Measurements from ENCODE around the gene ABCA7.

ABCA7 gene

DNA sequence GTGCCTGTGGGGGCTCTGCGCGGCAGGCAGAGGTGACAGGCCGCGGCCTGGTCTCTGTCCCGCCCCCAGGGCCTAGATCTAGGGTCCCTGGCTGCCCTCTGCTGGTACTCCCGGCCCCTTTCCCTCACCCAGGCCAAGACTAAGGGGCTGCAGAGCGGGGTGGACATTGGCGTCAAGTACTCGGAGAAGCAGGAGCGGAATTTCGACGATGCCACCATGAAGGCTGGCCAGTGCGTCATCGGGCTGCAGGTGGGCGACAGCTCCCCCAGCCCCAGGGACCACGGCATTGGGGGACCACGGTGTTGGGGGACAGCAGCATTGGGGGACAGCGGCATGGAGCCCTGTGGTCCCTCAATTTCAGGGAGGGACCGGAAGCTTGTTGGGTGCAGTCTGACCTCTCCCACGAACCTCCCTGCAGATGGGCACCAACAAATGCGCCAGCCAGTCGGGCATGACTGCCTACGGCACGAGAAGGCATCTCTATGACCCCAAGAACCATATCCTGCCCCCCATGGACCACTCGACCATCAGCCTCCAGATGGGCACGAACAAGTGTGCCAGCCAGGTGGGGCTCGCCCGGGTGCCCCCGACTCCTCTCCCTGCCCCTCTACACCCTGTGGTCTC, 3.8 kb upstream of the ABCA7 start:
- no peak overlapping the region for H3K4me3 ChIP-seq (replicated peaks; ENCODE audit: low read depth, low read length)
- no peak for DNase-seq (ENCODE audit: low read depth)
- TF ChIP-seq, protein P1, sequence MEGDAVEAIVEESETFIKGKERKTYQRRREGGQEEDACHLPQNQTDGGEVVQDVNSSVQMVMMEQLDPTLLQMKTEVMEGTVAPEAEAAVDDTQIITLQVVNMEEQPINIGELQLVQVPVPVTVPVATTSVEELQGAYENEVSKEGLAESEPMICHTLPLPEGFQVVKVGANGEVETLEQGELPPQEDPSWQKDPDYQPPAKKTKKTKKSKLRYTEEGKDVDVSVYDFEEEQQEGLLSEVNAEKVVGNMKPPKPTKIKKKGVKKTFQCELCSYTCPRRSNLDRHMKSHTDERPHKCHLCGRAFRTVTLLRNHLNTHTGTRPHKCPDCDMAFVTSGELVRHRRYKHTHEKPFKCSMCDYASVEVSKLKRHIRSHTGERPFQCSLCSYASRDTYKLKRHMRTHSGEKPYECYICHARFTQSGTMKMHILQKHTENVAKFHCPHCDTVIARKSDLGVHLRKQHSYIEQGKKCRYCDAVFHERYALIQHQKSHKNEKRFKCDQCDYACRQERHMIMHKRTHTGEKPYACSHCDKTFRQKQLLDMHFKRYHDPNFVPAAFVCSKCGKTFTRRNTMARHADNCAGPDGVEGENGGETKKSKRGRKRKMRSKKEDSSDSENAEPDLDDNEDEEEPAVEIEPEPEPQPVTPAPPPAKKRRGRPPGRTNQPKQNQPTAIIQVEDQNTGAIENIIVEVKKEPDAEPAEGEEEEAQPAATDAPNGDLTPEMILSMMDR (IDR thresholded peaks at IDR 0.05; ENCODE audit: low read length, missing control alignments): no peak

DNA sequence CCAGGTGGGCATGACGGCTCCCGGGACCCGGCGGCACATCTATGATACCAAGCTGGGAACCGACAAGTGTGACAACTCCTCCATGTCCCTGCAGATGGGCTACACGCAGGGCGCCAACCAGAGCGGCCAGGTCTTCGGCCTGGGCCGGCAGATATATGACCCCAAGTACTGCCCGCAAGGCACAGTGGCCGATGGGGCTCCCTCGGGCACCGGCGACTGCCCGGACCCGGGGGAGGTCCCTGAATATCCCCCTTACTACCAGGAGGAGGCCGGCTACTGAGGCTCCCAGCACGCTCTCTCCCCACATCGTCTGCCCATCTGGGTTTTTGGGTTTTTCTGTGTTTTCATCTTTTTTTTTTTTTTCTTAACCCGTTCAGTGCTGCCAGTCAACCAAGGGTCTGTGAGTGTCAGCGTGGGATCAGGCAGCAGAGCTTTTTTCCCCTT, 2.3 kb upstream of the ABCA7 start:
- no peak for DNase-seq (ENCODE audit: low read depth)
- no peak overlapping the region for H3K4me3 ChIP-seq (replicated peaks; ENCODE audit: low read depth, low read length)
- TF ChIP-seq, protein P1 (IDR thresholded peaks at IDR 0.05; ENCODE audit: low read length, missing control alignments): no peak

DNA sequence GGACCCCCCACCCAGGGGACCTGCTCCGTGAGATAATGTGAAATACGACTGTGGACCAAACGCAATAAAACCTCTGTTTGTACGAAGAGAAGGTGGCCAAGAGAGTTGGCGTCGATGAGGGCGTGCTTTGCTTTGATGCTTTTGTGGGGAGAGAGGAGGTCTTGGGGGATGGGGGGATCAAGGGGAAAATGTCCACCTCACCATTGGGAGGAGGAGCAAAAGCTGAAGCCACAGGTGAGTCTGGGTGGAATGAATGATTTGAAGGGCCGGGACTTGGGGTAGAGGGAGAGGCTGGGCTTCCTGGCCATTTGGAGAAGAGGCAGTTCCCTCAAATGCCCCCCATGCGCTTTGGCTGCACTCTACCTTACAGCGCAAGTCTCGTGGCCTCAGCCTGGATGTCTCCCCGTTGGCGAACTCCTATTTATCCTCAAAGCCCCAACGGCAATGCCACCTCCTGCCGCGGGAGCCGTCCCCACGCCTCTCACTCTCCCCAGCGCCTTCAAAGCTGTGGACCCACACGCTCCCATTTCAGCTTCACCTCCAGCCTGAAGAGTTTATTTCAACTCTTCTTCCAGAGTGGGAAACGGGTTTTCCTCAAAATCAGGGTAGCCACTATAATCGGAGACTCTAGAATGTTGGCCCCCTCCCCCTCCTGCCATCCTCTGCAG, 795 bp upstream of the ABCA7 start:
- TF ChIP-seq, protein P1 (IDR thresholded peaks at IDR 0.05; ENCODE audit: low read length, missing control alignments): no peak
- no peak for DNase-seq (ENCODE audit: low read depth)
- H3K4me3 ChIP-seq (replicated peaks; ENCODE audit: low read depth, low read length): peak overlapping the region; percentile 70

DNA sequence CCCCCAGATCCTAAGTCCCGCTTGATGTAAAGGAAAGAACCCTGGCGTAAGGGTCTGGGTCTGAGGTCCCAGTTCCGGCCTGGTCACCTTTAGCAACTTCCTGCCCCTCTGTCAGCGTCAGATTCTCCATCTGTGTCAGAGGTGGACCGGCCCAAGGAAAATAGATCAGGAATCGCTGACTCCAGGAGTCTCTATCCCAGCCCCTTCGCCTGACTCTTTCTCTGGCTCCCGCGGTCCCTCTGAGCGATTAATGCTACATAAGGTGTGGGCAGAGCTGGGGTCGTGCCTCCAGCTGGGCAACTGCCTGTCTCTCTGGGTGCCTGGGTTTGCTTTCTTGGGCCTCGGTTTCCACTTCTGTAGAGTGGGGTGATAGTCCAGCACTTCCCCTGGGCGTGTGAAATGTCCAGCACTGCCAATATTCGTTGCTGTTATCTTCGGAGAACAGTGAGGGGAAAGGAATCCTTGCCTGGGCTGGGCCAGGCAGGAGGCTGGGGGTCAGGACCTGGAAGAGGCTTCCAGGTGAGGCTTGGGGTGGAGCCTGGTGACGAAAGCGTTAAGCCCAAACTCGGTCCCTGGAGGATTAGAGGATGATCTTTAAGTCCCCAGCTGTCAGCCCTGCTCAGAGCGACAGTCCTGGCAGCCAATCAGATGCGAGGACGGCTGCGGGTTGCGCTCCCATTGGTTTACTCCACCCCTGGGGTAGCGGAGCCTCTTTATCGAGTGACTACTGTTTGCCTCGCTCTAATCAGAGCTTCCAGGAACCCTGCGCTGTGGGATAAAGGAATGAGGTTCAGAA, 767 bp downstream of the ABCA7 start:
- H3K4me3 ChIP-seq (replicated peaks; ENCODE audit: low read depth, low read length): peak overlapping the region; percentile 70
- TF ChIP-seq, protein P1 (IDR thresholded peaks at IDR 0.05; ENCODE audit: low read length, missing control alignments): no peak
- DNase-seq (ENCODE audit: low read depth): peak; percentile 94

DNA sequence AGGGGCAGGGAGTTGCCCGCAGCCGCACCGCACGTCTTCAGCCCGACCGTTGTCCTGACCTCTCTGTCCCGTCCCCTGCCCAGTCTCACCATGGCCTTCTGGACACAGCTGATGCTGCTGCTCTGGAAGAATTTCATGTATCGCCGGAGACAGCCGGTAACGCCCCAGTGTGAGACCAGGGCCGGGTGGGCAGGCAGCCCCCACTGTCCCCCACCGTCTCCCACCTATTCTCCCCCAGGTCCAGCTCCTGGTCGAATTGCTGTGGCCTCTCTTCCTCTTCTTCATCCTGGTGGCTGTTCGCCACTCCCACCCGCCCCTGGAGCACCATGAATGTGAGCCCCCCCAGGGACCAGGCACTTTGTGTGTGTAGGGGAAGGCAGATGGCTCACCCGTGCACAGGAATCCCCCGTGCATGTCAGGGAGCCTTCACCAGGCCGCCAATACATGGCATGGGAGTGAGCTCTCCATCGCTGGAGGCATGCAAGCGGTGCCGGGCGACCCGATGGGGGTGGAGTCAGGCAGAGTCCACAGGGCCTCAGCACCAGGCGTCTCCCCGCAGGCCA, 1.4 kb downstream of the ABCA7 start:
- TF ChIP-seq, protein P1 (IDR thresholded peaks at IDR 0.05; ENCODE audit: low read length, missing control alignments): no peak
- H3K4me3 ChIP-seq (replicated peaks; ENCODE audit: low read depth, low read length): peak overlapping the region; percentile 70
- DNase-seq (ENCODE audit: low read depth): no peak

DNA sequence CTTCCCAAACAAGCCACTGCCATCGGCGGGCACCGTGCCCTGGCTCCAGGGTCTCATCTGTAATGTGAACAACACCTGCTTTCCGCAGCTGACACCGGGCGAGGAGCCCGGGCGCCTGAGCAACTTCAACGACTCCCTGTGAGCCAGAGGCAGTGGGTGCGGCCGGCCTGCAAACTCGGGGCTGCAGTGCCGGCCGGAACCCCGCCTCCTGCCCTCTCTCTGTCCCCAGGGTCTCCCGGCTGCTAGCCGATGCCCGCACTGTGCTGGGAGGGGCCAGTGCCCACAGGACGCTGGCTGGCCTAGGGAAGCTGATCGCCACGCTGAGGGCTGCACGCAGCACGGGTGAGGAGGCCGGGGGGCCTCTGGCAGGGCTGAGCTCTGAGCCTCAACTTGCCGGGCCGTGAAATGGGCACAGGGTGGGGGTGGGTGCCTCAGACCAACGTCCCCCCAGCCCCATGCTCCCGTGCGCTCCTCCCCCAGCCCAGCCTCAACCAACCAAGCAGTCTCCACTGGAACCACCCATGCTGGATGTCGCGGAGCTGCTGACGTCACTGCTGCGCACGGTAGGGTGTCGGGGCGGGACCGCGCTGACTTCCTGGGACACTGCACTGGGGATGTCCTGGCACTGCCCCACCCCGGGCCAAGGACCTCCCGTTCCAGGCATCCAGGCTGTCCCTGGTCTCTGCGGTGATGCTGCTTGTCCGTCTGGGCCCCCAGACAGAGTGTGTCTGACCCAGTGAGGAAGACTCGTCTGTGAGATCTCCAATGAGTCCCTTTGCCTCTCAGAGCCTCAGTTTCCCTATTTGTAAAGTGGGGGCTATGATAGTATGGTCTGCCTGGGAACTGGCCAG, 2.2 kb downstream of the ABCA7 start:
- no peak for DNase-seq (ENCODE audit: low read depth)
- TF ChIP-seq, protein P1 (IDR thresholded peaks at IDR 0.05; ENCODE audit: low read length, missing control alignments): no peak
- H3K4me3 ChIP-seq (replicated peaks; ENCODE audit: low read depth, low read length): no peak overlapping the region
